Endothelial cell of umbilical vein (primary cell): ENCODE data around the gene TADA2B. TPM values are rescaled to one million over a fixed set of nuclear protein-coding genes. Genes with fewer than 3 reads are reported as not detected.

Experiments
- BruUV-seq: library from RNA; stranded (reverse); fragments of 400-500 nt; replicated peaks from 2 replicates; lab custom pipeline; 2021; lab: Mats Ljungman, UMichigan
- CTCF ChIA-PET: fragments of 300-600, 350-600 bp; sonication (Branson Sonifier 250); formaldehyde crosslinking; loops from one replicate; lab custom pipeline; 2021; ENCODE audit warnings: antibody characterized with exemption, inconsistent platforms; lab: Charles Lee
- POLR2A ChIA-PET: fragments of 300-600, 350-600 bp; sonication (Branson Sonifier 250); formaldehyde crosslinking; loops from one replicate; lab custom pipeline; 2021; ENCODE audit warnings: antibody characterized with exemption, inconsistent platforms; lab: Charles Lee
- DNase-seq: peaks from one replicate; pipeline ENCODE4 v3.0.0-alpha.2; 2011; ENCODE audit warnings: low read depth, low spot score
- FAIRE-seq: peaks from 2 replicates; lab custom pipeline; 2011; peaks lifted over from hg19 to GRCh38; lab: Jason Lieb, UNC
- H2AFZ ChIP-seq: 2 replicates; pipeline ENCODE4 v1.6.0; 2012; ENCODE audit warnings: low read depth, low read length, control low read depth, inconsistent platforms
- H3K27ac ChIP-seq: 2 replicates; pipeline ENCODE4 v1.5.1; 2011; ENCODE audit warnings: low read depth, mild to moderate bottlenecking, control low read depth, low read length, moderate library complexity; ENCODE audit not compliant: insufficient read depth
- H3K27me3 ChIP-seq, 2 experiments: 2 replicates each; pipeline versions ENCODE4 v1.6.0 to v1.6.1; 2011; ENCODE audit warnings: low read length in 2 of 2, mixed read lengths in 1 of 2; ENCODE audit not compliant: control insufficient read depth in 2 of 2, insufficient read depth in 2 of 2
- H3K36me3 ChIP-seq, 2 experiments: 2 replicates in 1 of 2; 3 replicates in 1 of 2; pipeline ENCODE4 v1.5.1; 2011; ENCODE audit warnings: low read length in 2 of 2, mild to moderate bottlenecking in 1 of 2, moderate library complexity in 1 of 2; ENCODE audit not compliant: control insufficient read depth in 2 of 2, insufficient read depth in 2 of 2; ENCODE audit errors: extremely low read depth in 1 of 2
- H3K4me1 ChIP-seq: 3 replicates; pipeline ENCODE4 v1.5.1; 2011; ENCODE audit warnings: mild to moderate bottlenecking, low read length; ENCODE audit not compliant: control insufficient read depth, insufficient read depth; ENCODE audit errors: extremely low read depth
- H3K4me2 ChIP-seq: 2 replicates; pipeline ENCODE4 v1.6.1; 2011; ENCODE audit warnings: low read length, control low read depth, mixed read lengths; ENCODE audit not compliant: insufficient read depth
- H3K4me3 ChIP-seq, 3 experiments: fragments of 200-600 bp in 1 of 3; sonication (generic), shearing (Covaris generic) in 1 of 3; replicated peaks in 1 of 3; 2 replicates each; pipeline ENCODE4 v1.5.1; 2011 to 2016; ENCODE audit warnings: control low read depth in 3 of 3, low read length in 3 of 3, mild to moderate bottlenecking in 2 of 3, inconsistent platforms in 1 of 3, low read depth in 1 of 3, moderate library complexity in 1 of 3; ENCODE audit not compliant: insufficient read depth in 1 of 3
- H3K79me2 ChIP-seq: 2 replicates; pipeline ENCODE4 v1.6.0; 2012; ENCODE audit warnings: low read length, inconsistent platforms; ENCODE audit not compliant: control insufficient read depth, insufficient read depth
- H3K9ac ChIP-seq: replicated peaks from 2 replicates; pipeline ENCODE3; 2011; ENCODE audit warnings: low read length, control low read depth; ENCODE audit not compliant: insufficient read depth; ENCODE audit errors: extremely low read depth
- H3K9me1 ChIP-seq: replicated peaks from 3 replicates; pipeline ENCODE4 v1.6.0; 2011; ENCODE audit warnings: mild to moderate bottlenecking, low read length; ENCODE audit not compliant: control insufficient read depth, insufficient read depth; ENCODE audit errors: extremely low read depth
- H3K9me3 ChIP-seq: replicated peaks from 2 replicates; pipeline ENCODE4 v1.5.1; 2012; ENCODE audit warnings: low read length, inconsistent platforms; ENCODE audit not compliant: control insufficient read depth, insufficient read depth
- H4K20me1 ChIP-seq: replicated peaks from 2 replicates; pipeline ENCODE3; 2011; ENCODE audit warnings: mild to moderate bottlenecking, low read length; ENCODE audit not compliant: control insufficient read depth, insufficient read depth; ENCODE audit errors: extremely low read depth
- EZH2 ChIP-seq: IDR thresholded peaks from 2 replicates; pipeline ENCODE4 v1.6.1; 2012; ENCODE audit warnings: borderline replicate concordance, low read depth, mild to moderate bottlenecking, moderate library complexity, low read length, inconsistent platforms; ENCODE audit not compliant: severe bottlenecking
- FOS ChIP-seq: IDR thresholded peaks from 2 replicates; pipeline ENCODE4 v1.6.1; 2011; ENCODE audit warnings: mild to moderate bottlenecking, low read length, moderate library complexity, borderline replicate concordance; ENCODE audit not compliant: insufficient read depth
- GATA2 ChIP-seq: IDR thresholded peaks from 2 replicates; pipeline ENCODE4 v1.7.0; 2011; ENCODE audit warnings: low read depth, mild to moderate bottlenecking, moderate library complexity, mixed read lengths, low read length; ENCODE audit not compliant: insufficient read length, insufficient read depth
- JUN ChIP-seq: IDR thresholded peaks from 2 replicates; pipeline ENCODE4 v1.6.1; 2011; ENCODE audit warnings: borderline replicate concordance, low read depth; ENCODE audit not compliant: insufficient read length, insufficient read depth
- MYC ChIP-seq: IDR thresholded peaks from one replicate; pipeline ENCODE4 v1.6.1; 2011; ENCODE audit warnings: mild to moderate bottlenecking, low read depth, low read length
- POLR2A ChIP-seq: IDR thresholded peaks from 2 replicates; pipeline ENCODE4 v1.6.1; 2012; ENCODE audit warnings: low read depth, mild to moderate bottlenecking, control low read depth, low read length
- POLR2AphosphoS5 ChIP-seq: IDR thresholded peaks from 2 replicates; pipeline ENCODE4 v1.6.1; 2012; ENCODE audit warnings: low read depth, mild to moderate bottlenecking, control low read depth, low read length, moderate library complexity; ENCODE audit not compliant: insufficient read depth
- dilution Hi-C: fragments of 300-500 bp; cut with MboI; formaldehyde crosslinking; loops from one replicate; pipeline ENCODE4 v1.15.0; 2019; ENCODE audit warnings: low sequenced_read_pairs; ENCODE audit not compliant: extremely low pct_ligation_motif_present
- intact Hi-C: fragments of 100-400 bp; cut with micrococcal nuclease; formaldehyde crosslinking; loops from one replicate; pipeline ENCODE4 v1.10.0; 2022
- polyA plus RNA-seq, 4 experiments: library from polyadenylated mRNA; depleted of rRNA in 3 of 4; stranded (reverse) in 3 of 4; unstranded in 1 of 4; fragments of >200 nt; gene quantifications; 2 replicates each; pipeline versions ENCODE4 v1.2.1 to v1.2.3, GENCODE V29; 2011 to 2012; ENCODE audit warnings: missing spikeins in 1 of 4
- total RNA-seq: library from RNA; stranded (reverse); gene quantifications from 2 replicates; pipeline ENCODE4 v1.2.3, GENCODE V29; 2021
- TF ChIP-seq, protein P1 (sequence below): IDR thresholded peaks from 2 replicates; pipeline ENCODE4 v1.6.1; 2011; ENCODE audit not compliant: insufficient read depth, insufficient read length
- TF ChIP-seq, protein P2 (sequence below), 2 donors: IDR thresholded peaks; 1 replicate in 1 of 2; 2 replicates in 1 of 2; pipeline ENCODE4 v1.5.1; 2011; ENCODE audit warnings: low read length in 2 of 2, mild to moderate bottlenecking in 2 of 2, moderate library complexity in 2 of 2, control low read depth in 1 of 2, inconsistent platforms in 1 of 2, low read depth in 1 of 2; ENCODE audit not compliant: insufficient read depth in 1 of 2; ENCODE audit errors: extremely low read depth in 1 of 2

TADA2B gene
- total and polyA plus RNA-seq, 2 donors (not counting 3 experiments of a cell fraction or from before 2014, with no cell fraction given) = 5.5 to 11.5 TPM

DNA sequence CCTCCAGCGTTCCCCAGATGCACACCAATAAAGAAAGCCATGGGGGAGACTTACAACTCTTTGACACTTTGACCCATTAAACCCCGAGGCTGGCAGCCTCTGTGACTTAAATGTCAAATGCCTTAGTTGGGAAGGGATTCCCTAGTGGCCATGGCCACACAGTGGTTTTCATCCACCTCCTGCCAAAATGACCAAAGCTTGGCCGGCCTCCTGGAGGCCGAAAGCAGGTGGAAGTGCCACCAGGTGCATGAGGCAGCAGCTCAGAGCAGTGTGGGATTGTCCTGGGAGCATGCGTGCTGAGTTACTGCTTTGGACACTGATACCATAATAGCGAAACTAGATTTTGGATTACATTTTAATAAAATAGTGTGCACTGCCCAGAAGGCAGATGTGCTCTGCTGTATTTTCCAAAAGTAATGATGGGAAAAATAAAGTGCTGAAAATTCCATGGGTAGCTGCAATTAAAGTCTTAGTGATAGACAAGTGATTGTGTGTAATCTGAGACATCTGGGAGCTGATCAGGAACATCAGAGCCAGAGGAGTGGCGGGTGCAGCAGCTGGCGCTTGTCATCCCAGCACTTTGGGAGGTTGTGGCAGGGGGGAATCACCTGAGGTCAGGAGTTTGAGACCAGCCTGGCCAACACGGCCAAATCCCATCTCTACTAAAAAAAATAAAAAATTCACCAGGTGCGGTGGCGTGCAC lies 39.8 kb upstream of the TADA2B start:
- Histone ChIP-seq H3K4me2 (no peak overlapping the region), H3K4me3 (no peak overlapping the region), H3K9me1 (no peaks in the 10 kb centered on the region), H3K27me3 (no peaks in the 10 kb centered on the region), H3K9ac (no peak overlapping the region), H3K79me2 (no peaks in the 10 kb centered on the region), H3K9me3 (no peaks in the 10 kb centered on the region), H3K36me3 (peaks cover 2 to 22% of the 10 kb centered on the region in 2 experiments), H3K27ac (no peak overlapping the region), H3K4me1 (no peaks in the 10 kb centered on the region), H4K20me1 (no peaks in the 10 kb centered on the region), H2AFZ (no peak overlapping the region)
- DNase-seq = no peak
- intact Hi-C loops (no loop called here), dilution Hi-C loops (no loop called here)
- ChIA-PET POLR2A (no interaction called here), CTCF (no interaction called here)
- TF ChIP-seq POLR2AphosphoS5 (no peak), POLR2A (no peak), JUN (no peak), FOS (no peak), EZH2 (no peak), GATA2 (no peak), MYC (no peak)
- TF ChIP-seq, protein P1, sequence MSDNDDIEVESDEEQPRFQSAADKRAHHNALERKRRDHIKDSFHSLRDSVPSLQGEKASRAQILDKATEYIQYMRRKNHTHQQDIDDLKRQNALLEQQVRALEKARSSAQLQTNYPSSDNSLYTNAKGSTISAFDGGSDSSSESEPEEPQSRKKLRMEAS = no peak
- TF ChIP-seq, protein P2, sequence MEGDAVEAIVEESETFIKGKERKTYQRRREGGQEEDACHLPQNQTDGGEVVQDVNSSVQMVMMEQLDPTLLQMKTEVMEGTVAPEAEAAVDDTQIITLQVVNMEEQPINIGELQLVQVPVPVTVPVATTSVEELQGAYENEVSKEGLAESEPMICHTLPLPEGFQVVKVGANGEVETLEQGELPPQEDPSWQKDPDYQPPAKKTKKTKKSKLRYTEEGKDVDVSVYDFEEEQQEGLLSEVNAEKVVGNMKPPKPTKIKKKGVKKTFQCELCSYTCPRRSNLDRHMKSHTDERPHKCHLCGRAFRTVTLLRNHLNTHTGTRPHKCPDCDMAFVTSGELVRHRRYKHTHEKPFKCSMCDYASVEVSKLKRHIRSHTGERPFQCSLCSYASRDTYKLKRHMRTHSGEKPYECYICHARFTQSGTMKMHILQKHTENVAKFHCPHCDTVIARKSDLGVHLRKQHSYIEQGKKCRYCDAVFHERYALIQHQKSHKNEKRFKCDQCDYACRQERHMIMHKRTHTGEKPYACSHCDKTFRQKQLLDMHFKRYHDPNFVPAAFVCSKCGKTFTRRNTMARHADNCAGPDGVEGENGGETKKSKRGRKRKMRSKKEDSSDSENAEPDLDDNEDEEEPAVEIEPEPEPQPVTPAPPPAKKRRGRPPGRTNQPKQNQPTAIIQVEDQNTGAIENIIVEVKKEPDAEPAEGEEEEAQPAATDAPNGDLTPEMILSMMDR (IDR thresholded peaks at IDR 0.05; ENCODE audit: extremely low read depth in 1 of 2, insufficient read depth in 1 of 2, low read depth in 1 of 2, low read length in 2 of 2) = no peak
- FAIRE-seq = no peak
- no TSS peak for BruUV-seq
